NB4 (cell line): ENCODE measurements around the gene FAM184A.

Source experiments
- MAX ChIP-seq: IDR thresholded peaks from 2 replicates; pipeline ENCODE4 v1.6.1; 2011; ENCODE audit warnings: low read depth, low read length
- MYC ChIP-seq: IDR thresholded peaks from 2 replicates; pipeline ENCODE4 v1.6.1; 2011; ENCODE audit warnings: low read depth, low read length
- POLR2A ChIP-seq: IDR thresholded peaks from 2 replicates; pipeline ENCODE4 v1.6.1; 2011; ENCODE audit warnings: mild to moderate bottlenecking; ENCODE audit not compliant: insufficient read length; ENCODE audit errors: extremely low read depth
- TF ChIP-seq, protein P1 (sequence below): IDR thresholded peaks from one replicate; pipeline ENCODE4 v1.5.1; 2012; ENCODE audit warnings: low read depth, low read length

DNA sequence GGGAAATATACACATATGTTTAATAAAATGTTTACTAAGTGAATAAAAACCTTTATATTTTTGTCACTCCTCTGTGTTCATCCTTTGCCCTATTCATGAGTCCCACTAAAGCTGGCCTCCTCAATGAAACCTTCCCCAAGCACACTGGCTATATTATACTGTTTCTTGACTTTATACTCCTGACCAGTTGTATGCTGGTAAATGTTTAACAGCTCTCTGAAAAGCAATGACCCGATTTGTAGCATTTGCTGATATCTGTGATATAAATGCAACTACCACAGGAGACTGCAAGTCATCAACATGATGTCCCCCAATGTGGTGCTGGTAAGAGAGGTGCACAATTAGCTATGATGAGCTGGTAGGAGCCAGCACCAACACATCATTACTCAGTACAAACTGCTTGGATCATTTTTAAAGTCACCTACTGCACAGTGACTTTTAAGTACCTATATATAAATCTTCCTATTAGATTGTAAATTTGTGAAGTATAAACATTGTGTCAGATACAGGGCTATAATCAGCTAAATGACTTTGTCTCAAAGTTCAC, 78.9 kb downstream of the FAM184A start:
- TF ChIP-seq, protein P1, sequence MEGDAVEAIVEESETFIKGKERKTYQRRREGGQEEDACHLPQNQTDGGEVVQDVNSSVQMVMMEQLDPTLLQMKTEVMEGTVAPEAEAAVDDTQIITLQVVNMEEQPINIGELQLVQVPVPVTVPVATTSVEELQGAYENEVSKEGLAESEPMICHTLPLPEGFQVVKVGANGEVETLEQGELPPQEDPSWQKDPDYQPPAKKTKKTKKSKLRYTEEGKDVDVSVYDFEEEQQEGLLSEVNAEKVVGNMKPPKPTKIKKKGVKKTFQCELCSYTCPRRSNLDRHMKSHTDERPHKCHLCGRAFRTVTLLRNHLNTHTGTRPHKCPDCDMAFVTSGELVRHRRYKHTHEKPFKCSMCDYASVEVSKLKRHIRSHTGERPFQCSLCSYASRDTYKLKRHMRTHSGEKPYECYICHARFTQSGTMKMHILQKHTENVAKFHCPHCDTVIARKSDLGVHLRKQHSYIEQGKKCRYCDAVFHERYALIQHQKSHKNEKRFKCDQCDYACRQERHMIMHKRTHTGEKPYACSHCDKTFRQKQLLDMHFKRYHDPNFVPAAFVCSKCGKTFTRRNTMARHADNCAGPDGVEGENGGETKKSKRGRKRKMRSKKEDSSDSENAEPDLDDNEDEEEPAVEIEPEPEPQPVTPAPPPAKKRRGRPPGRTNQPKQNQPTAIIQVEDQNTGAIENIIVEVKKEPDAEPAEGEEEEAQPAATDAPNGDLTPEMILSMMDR: no peak
- TF ChIP-seq POLR2A (no peak), MYC (no peak), MAX (no peak)
